Measurements from ENCODE around the gene HRH2.

- TF ChIP-seq, protein P1, sequence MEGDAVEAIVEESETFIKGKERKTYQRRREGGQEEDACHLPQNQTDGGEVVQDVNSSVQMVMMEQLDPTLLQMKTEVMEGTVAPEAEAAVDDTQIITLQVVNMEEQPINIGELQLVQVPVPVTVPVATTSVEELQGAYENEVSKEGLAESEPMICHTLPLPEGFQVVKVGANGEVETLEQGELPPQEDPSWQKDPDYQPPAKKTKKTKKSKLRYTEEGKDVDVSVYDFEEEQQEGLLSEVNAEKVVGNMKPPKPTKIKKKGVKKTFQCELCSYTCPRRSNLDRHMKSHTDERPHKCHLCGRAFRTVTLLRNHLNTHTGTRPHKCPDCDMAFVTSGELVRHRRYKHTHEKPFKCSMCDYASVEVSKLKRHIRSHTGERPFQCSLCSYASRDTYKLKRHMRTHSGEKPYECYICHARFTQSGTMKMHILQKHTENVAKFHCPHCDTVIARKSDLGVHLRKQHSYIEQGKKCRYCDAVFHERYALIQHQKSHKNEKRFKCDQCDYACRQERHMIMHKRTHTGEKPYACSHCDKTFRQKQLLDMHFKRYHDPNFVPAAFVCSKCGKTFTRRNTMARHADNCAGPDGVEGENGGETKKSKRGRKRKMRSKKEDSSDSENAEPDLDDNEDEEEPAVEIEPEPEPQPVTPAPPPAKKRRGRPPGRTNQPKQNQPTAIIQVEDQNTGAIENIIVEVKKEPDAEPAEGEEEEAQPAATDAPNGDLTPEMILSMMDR (IDR thresholded peaks at IDR 0.05) = no peak
- TF ChIP-seq POLR2A (IDR thresholded peaks at IDR 0.05) = no peak
These were observed 22.1 kb downstream of the HRH2 start for GRCh38 chr5:175680020-175680419.
